Measurements from ENCODE around the gene ZNF408. TPM values are rescaled to one million over a fixed set of nuclear protein-coding genes. Genes with fewer than 3 reads are reported as not detected.
"Not testable (repeated sequence)": the region's sequence is repeated elsewhere in the genome, so short reads cannot be mapped to it uniquely, and the experiment has no call there.

Gene ZNF408
- polyA plus RNA-seq, 2 of the 4 experiments (the other 2 are of a cell fraction), result 6.7 to 16.7 TPM

- Histone ChIP-seq H3K27ac (no peak overlapping the region), H3K4me1 (peaks cover 2% of the 10 kb centered on the region; the same call in 1 of the 3 replicates), H3K4me3 (no peak overlapping the region), H3K9me3 (no peaks in the 10 kb centered on the region), H3K4me2 (no peak overlapping the region)
- ATAC-seq (peak; percentile 33 to 75; a peak in 3 of 6 replicates), FAIRE-seq (no peak), DNase-seq (ENCODE audit: low read depth in 1 of 2, low spot score in 1 of 2) (peak; percentile 31 to 36)
- POLR2A ChIA-PET, result no interaction called here
- CTCF ChIA-PET, result interaction anchor here (1.0 to 2.1 kb wide), 7 partner anchors 10 to 85 kb away, joined by 3 to 10 read pairs (median 3); partner anchors contain the start of genes ATG13 and HARBI1
- TF ChIP-seq JUNB (IDR thresholded peaks at IDR 0.05) (no peak), MAX (IDR thresholded peaks at IDR 0.05) (no peak), MAZ (IDR thresholded peaks at IDR 0.05; ENCODE audit: borderline replicate concordance, low read depth, low read length) (no peak), HOXB5 (CRISPR knock-in tag; IDR thresholded peaks at IDR 0.05) (no peak), RNF2 (IDR thresholded peaks at IDR 0.05; ENCODE audit: borderline replicate concordance, low read depth) (no peak), EHMT2 (IDR thresholded peaks at IDR 0.05; ENCODE audit: low read depth) (no peak), ZC3H11A (IDR thresholded peaks at IDR 0.05) (no peak), TFCP2L1 (CRISPR knock-in tag; IDR thresholded peaks at IDR 0.05) (no peak), ESRRA (IDR thresholded peaks at IDR 0.05; ENCODE audit: borderline replicate concordance, low read length) (no peak), FOSB (CRISPR knock-in tag; IDR thresholded peaks at IDR 0.05) (no peak), RFX5 (IDR thresholded peaks at IDR 0.05) (no peak), RAD21 (conservative IDR thresholded peaks at IDR 0.05 in 1 of 2, IDR thresholded peaks at IDR 0.05 in 1 of 2) (peak in 1 of 2 experiments; percentile 57; a peak in 2 of 5 replicates), CTCF (IDR thresholded peaks at IDR 0.05) (0 out of 3 replicates have a peak, but pooled peaks have one; percentile 23)
- WGBS (ENCODE audit: missing lambda C conversion rate), result 88% methylated on average over 3 of the region's 3 CpGs
Measured at GRCh38 chr11:46669711-46670139, 31.1 kb upstream of the ZNF408 start.

DNA sequence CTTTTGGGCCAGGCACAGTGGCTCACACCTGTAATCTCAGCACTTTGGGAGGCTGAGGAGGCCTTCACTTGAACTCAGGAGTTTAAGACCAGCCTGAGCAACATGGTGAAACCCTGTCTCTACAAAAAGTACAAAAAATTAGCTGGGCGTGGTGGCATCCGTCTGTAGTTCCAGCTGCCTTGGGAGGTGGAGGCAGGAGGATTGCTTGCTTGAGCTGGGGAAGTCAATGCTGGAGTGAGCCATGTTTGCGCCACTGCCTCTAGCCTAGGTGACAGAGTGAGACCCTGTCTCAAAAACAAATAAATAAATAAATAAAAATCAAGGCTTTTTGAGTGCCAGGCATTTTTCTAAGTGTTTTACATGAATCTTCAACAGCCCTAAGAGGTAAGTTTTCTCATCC lies 30.3 kb upstream of the ZNF408 start:
- WGBS (ENCODE audit: missing lambda C conversion rate), result 98% methylated on average over 3 of the region's 3 CpGs
- H3K9me3 ChIP-seq; H3K4me2 ChIP-seq; H3K27ac ChIP-seq; H3K4me3 ChIP-seq; ATAC-seq; DNase-seq (ENCODE audit: low read depth in 1 of 2, low spot score in 1 of 2); H3K4me1 ChIP-seq; FAIRE-seq; POLR2A ChIA-PET: not testable (repeated sequence)
- CTCF ChIA-PET, result interaction anchor here (0.6 to 2.1 kb wide), 9 partner anchors 11 to 129 kb away, joined by 3 to 10 read pairs (median 4); partner anchors contain the start of genes ATG13 and HARBI1

DNA sequence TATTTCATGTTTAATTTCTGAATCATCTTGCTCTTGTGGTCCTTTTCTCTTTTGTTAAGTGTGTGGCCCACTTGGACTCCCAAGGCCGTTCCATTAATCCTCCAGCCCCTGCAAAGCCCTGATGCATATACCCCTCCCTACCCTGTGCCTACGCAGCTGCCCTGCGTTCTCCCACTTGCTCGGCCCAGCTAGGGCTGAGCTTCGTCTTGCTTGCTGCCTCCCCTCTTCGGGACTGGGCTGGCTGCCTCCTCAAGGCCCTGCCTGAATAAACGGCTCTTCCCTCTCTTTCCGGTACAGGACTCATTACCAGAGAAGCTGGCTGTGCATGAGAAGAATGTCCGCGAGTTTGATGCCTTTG lies 28.9 kb upstream of the ZNF408 start:
- no peak for DNase-seq (ENCODE audit: low read depth in 1 of 2, low spot score in 1 of 2)
- POLR2A ChIA-PET, result no interaction called here
- H3K9me3 ChIP-seq, result no peaks in the 10 kb centered on the region
- CTCF ChIA-PET, result interaction anchor here (1.1 to 1.6 kb wide), 2 partner anchors 24 to 432 kb away, joined by 3 read pairs; no protein-coding TSS in a partner anchor
- no peak for ATAC-seq
- H3K4me2 ChIP-seq, result no peak overlapping the region
- no peak overlapping the region for H3K27ac ChIP-seq
- no peak overlapping the region for H3K4me3 ChIP-seq
- WGBS (ENCODE audit: missing lambda C conversion rate), result 93% methylated on average over 10 of the region's 10 CpGs
- FAIRE-seq, result no peak
- H3K4me1 ChIP-seq, result peaks cover 15% of the 10 kb centered on the region
- TF ChIP-seq FOXS1 (CRISPR knock-in tag; IDR thresholded peaks at IDR 0.05) (no peak), ZFP36 (IDR thresholded peaks at IDR 0.05; ENCODE audit: borderline replicate concordance, partially characterized antibody) (no peak), MAZ (IDR thresholded peaks at IDR 0.05; ENCODE audit: borderline replicate concordance, low read depth, low read length) (no peak), BHLHE40 (IDR thresholded peaks at IDR 0.05; ENCODE audit: low read depth, low read length) (no peak), RNF2 (IDR thresholded peaks at IDR 0.05; ENCODE audit: borderline replicate concordance, low read depth) (no peak), POLR2AphosphoS2 (conservative IDR thresholded peaks at IDR 0.05; ENCODE audit: low read length) (no peak), HMGXB4 (CRISPR knock-in tag; IDR thresholded peaks at IDR 0.05; ENCODE audit: borderline replicate concordance) (no peak), SREBF2 (IDR thresholded peaks at IDR 0.05) (no peak), CTCF (IDR thresholded peaks at IDR 0.05) (no peak), HEYL (CRISPR knock-in tag; IDR thresholded peaks at IDR 0.05) (no peak), CEBPB (IDR thresholded peaks at IDR 0.05) (no peak), NR3C1 (IDR thresholded peaks at IDR 0.05) (no peak)
- TF ChIP-seq, protein P1, sequence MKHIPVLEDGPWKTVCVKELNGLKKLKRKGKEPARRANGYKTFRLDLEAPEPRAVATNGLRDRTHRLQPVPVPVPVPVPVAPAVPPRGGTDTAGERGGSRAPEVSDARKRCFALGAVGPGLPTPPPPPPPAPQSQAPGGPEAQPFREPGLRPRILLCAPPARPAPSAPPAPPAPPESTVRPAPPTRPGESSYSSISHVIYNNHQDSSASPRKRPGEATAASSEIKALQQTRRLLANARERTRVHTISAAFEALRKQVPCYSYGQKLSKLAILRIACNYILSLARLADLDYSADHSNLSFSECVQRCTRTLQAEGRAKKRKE (CRISPR knock-in tag; IDR thresholded peaks at IDR 0.05; ENCODE audit: low read depth), result no peak
- TF ChIP-seq, protein P2, sequence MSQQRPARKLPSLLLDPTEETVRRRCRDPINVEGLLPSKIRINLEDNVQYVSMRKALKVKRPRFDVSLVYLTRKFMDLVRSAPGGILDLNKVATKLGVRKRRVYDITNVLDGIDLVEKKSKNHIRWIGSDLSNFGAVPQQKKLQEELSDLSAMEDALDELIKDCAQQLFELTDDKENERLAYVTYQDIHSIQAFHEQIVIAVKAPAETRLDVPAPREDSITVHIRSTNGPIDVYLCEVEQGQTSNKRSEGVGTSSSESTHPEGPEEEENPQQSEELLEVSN (IDR thresholded peaks at IDR 0.05; ENCODE audit: borderline replicate concordance, low read depth), result no peak

Data from A549 (cell line).